ENCODE results near the gene HOOK1. TPM values are rescaled to one million over a fixed set of nuclear protein-coding genes. Genes with fewer than 3 reads are reported as not detected.

Gene HOOK1
- total RNA-seq, 2 donors from 2014 or later: 0.27 to 0.63 TPM

- no peak for ATAC-seq (ENCODE audit: insufficient number of reproducible peaks, low FRiP score, low read depth)
- Histone ChIP-seq H3K36me3 (no peaks in the 10 kb centered on the region), H3K27ac (no peak overlapping the region), H3K4me3 (no peak overlapping the region), H3K4me1 (ENCODE audit: control insufficient read depth in 1 of 2, low read depth in 2 of 2) (peaks cover 0 to 3% of the 10 kb centered on the region in 2 donors), H3K9me3 (no peaks in the 10 kb centered on the region), H3K27me3 (replicated peaks; ENCODE audit: insufficient read depth) (no peaks in the 10 kb centered on the region)
- TF ChIP-seq, protein P1, sequence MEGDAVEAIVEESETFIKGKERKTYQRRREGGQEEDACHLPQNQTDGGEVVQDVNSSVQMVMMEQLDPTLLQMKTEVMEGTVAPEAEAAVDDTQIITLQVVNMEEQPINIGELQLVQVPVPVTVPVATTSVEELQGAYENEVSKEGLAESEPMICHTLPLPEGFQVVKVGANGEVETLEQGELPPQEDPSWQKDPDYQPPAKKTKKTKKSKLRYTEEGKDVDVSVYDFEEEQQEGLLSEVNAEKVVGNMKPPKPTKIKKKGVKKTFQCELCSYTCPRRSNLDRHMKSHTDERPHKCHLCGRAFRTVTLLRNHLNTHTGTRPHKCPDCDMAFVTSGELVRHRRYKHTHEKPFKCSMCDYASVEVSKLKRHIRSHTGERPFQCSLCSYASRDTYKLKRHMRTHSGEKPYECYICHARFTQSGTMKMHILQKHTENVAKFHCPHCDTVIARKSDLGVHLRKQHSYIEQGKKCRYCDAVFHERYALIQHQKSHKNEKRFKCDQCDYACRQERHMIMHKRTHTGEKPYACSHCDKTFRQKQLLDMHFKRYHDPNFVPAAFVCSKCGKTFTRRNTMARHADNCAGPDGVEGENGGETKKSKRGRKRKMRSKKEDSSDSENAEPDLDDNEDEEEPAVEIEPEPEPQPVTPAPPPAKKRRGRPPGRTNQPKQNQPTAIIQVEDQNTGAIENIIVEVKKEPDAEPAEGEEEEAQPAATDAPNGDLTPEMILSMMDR (IDR thresholded peaks at IDR 0.05): no peak
- DNase-seq (ENCODE audit: low spot score): no peak
These were observed 34.8 kb upstream of the HOOK1 start for GRCh38 chr1:59779949-59780348.

- Histone ChIP-seq H3K36me3 (no peaks in the 10 kb centered on the region), H3K9me3 (no peaks in the 10 kb centered on the region), H3K27ac (no peak overlapping the region), H3K4me1 (ENCODE audit: control insufficient read depth in 1 of 2, low read depth in 2 of 2) (no peaks in the 10 kb centered on the region), H3K4me3 (no peak overlapping the region), H3K27me3 (replicated peaks; ENCODE audit: insufficient read depth) (no peaks in the 10 kb centered on the region)
- ATAC-seq (ENCODE audit: insufficient number of reproducible peaks, low FRiP score, low read depth) (no peak), DNase-seq (ENCODE audit: low spot score) (no peak)
- TF ChIP-seq, protein P1 (IDR thresholded peaks at IDR 0.05): no peak
These were observed 25.9 kb upstream of the HOOK1 start for GRCh38 chr1:59788825-59789224.

DNA sequence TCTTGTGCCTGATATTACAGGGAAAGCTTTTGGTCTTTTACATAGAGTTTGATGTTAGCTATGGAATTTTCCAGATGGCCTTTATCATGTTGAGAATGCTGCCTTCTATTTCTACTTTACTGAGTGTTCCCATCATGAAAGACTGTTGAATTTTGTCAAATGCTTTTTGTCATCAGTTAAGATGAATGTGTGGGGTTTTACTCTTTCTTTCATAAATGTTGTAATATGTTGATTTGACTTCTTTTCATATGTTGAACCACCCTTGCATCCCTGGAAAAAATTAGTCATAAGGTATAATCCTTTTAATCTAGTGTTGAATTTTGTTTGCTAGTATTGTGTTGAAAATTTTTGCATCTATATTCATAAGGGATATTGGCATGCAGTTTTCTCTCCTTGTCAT, 16.1 kb upstream of the HOOK1 start:
- TF ChIP-seq, protein P1 (IDR thresholded peaks at IDR 0.05): no peak
- no peak for ATAC-seq (ENCODE audit: insufficient number of reproducible peaks, low FRiP score, low read depth)
- no peaks in the 10 kb centered on the region for H3K36me3 ChIP-seq

DNA sequence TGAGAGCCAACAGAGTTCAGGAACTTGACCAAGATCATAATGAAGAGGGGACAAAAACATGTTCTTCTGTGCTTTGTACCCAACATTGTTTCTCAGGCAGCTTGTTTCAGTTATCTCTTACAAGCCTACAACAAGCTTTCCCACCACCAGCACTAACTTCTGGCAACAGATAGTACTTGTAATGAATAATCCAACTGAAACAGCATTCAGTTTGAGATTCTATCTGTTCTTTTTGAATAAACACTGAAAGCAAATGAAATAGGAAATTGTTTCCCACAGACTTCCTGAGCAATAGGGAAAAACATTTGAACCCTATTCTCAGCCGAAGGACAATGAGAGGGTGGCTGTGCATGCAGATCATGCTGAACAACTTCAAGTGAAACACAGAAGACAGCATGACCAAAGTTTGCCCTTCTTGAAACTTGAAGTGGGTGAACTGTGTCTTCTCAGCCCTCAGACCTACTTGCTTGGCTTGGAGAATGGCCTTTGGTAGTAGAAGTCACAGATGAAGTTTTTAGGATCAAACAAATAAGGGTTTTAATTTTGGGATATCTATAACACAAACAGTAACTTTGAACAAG, 11.2 kb upstream of the HOOK1 start:
- Histone ChIP-seq H3K27ac (no peak overlapping the region), H3K9me3 (no peaks in the 10 kb centered on the region), H3K36me3 (no peaks in the 10 kb centered on the region), H3K4me3 (no peak overlapping the region), H3K27me3 (replicated peaks; ENCODE audit: insufficient read depth) (no peaks in the 10 kb centered on the region), H3K4me1 (ENCODE audit: control insufficient read depth in 1 of 2, low read depth in 2 of 2) (no peaks in the 10 kb centered on the region)
- ATAC-seq (ENCODE audit: insufficient number of reproducible peaks, low FRiP score, low read depth) (no peak), DNase-seq (ENCODE audit: low spot score) (no peak)
- TF ChIP-seq, protein P1 (IDR thresholded peaks at IDR 0.05): no peak

More for the DNA sequence above, 16.1 kb upstream of the HOOK1 start:
- Histone ChIP-seq H3K4me1 (ENCODE audit: control insufficient read depth in 1 of 2, low read depth in 2 of 2) (no peaks in the 10 kb centered on the region), H3K9me3 (no peaks in the 10 kb centered on the region), H3K27me3 (replicated peaks; ENCODE audit: insufficient read depth) (no peaks in the 10 kb centered on the region), H3K27ac (no peak overlapping the region), H3K4me3 (no peak overlapping the region)
- DNase-seq (ENCODE audit: low spot score): no peak

- no peak for DNase-seq (ENCODE audit: low spot score)
- no peaks in the 10 kb centered on the region for H3K4me1 ChIP-seq (ENCODE audit: control insufficient read depth in 1 of 2, low read depth in 2 of 2)
- no peaks in the 10 kb centered on the region for H3K36me3 ChIP-seq
- no peak for ATAC-seq (ENCODE audit: insufficient number of reproducible peaks, low FRiP score, low read depth)
- no peak overlapping the region for H3K27ac ChIP-seq
- H3K27me3 ChIP-seq (replicated peaks; ENCODE audit: insufficient read depth): no peaks in the 10 kb centered on the region
- no peak overlapping the region for H3K4me3 ChIP-seq
- no peaks in the 10 kb centered on the region for H3K9me3 ChIP-seq
- TF ChIP-seq, protein P1 (IDR thresholded peaks at IDR 0.05): no peak
These were observed 10.4 kb upstream of the HOOK1 start for GRCh38 chr1:59804301-59804700.
